ENCODE data around the gene SEMA6D. TPM values are rescaled to one million over a fixed set of nuclear protein-coding genes. Genes with fewer than 3 reads are reported as not detected.

SEMA6D gene
- total and polyA plus RNA-seq, 10 of the 15 experiments (the other 5 are each of a cell fraction or from before 2014, with no cell fraction given), result 0.01 to 0.52 (median 0.09) TPM; not detected in 6

GRCh38 chr15:47688573-47689086 lies 28.7 kb upstream of the SEMA6D start:
- no peak overlapping the region for H3K4me3 ChIP-seq
- ChIA-PET RAD21 (ENCODE audit: unreplicated experiment) (no interaction called here), CTCF (no interaction called here), POLR2A (no interaction called here), SMC1A (ENCODE audit: uncharacterized antibody, unreplicated experiment) (interaction anchor here (1.2 kb wide), 1 partner anchor 16 kb away, joined by 3 read pairs; no protein-coding TSS in a partner anchor)
- 37% methylated on average over 4 of the region's 4 CpGs for WGBS (ENCODE audit: insufficient coverage, insufficient replicate concordance, low lambda C conversion rate, missing lambda C conversion rate)
- TF ChIP-seq, protein P1, sequence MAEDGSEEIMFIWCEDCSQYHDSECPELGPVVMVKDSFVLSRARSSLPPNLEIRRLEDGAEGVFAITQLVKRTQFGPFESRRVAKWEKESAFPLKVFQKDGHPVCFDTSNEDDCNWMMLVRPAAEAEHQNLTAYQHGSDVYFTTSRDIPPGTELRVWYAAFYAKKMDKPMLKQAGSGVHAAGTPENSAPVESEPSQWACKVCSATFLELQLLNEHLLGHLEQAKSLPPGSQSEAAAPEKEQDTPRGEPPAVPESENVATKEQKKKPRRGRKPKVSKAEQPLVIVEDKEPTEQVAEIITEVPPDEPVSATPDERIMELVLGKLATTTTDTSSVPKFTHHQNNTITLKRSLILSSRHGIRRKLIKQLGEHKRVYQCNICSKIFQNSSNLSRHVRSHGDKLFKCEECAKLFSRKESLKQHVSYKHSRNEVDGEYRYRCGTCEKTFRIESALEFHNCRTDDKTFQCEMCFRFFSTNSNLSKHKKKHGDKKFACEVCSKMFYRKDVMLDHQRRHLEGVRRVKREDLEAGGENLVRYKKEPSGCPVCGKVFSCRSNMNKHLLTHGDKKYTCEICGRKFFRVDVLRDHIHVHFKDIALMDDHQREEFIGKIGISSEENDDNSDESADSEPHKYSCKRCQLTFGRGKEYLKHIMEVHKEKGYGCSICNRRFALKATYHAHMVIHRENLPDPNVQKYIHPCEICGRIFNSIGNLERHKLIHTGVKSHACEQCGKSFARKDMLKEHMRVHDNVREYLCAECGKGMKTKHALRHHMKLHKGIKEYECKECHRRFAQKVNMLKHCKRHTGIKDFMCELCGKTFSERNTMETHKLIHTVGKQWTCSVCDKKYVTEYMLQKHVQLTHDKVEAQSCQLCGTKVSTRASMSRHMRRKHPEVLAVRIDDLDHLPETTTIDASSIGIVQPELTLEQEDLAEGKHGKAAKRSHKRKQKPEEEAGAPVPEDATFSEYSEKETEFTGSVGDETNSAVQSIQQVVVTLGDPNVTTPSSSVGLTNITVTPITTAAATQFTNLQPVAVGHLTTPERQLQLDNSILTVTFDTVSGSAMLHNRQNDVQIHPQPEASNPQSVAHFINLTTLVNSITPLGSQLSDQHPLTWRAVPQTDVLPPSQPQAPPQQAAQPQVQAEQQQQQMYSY (CRISPR knock-in tag; IDR thresholded peaks at IDR 0.05), result no peak
- TF ChIP-seq, protein P2, sequence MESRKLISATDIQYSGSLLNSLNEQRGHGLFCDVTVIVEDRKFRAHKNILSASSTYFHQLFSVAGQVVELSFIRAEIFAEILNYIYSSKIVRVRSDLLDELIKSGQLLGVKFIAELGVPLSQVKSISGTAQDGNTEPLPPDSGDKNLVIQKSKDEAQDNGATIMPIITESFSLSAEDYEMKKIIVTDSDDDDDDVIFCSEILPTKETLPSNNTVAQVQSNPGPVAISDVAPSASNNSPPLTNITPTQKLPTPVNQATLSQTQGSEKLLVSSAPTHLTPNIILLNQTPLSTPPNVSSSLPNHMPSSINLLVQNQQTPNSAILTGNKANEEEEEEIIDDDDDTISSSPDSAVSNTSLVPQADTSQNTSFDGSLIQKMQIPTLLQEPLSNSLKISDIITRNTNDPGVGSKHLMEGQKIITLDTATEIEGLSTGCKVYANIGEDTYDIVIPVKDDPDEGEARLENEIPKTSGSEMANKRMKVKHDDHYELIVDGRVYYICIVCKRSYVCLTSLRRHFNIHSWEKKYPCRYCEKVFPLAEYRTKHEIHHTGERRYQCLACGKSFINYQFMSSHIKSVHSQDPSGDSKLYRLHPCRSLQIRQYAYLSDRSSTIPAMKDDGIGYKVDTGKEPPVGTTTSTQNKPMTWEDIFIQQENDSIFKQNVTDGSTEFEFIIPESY (IDR thresholded peaks at IDR 0.05), result no peak
- TF ChIP-seq BMI1 (IDR thresholded peaks at IDR 0.05; ENCODE audit: borderline replicate concordance), result no peak
- no peak for TF ChIP-seq YY1 (IDR thresholded peaks at IDR 0.05; ENCODE audit: low read depth, low read length)
- TF ChIP-seq CHD4 (IDR thresholded peaks at IDR 0.05), result no peak
- TF ChIP-seq CUX1 (IDR thresholded peaks at IDR 0.05; ENCODE audit: insufficient replicate concordance, low read depth, low read length), result no peak
- no peak for TF ChIP-seq ZNF274 (IDR thresholded peaks at IDR 0.05; ENCODE audit: insufficient read depth, insufficient read length)
- TF ChIP-seq, protein P3, sequence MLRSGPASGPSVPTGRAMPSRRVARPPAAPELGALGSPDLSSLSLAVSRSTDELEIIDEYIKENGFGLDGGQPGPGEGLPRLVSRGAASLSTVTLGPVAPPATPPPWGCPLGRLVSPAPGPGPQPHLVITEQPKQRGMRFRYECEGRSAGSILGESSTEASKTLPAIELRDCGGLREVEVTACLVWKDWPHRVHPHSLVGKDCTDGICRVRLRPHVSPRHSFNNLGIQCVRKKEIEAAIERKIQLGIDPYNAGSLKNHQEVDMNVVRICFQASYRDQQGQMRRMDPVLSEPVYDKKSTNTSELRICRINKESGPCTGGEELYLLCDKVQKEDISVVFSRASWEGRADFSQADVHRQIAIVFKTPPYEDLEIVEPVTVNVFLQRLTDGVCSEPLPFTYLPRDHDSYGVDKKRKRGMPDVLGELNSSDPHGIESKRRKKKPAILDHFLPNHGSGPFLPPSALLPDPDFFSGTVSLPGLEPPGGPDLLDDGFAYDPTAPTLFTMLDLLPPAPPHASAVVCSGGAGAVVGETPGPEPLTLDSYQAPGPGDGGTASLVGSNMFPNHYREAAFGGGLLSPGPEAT (IDR thresholded peaks at IDR 0.05; ENCODE audit: low read depth), result no peak
- H2AFZ ChIP-seq (ENCODE audit: control insufficient read depth, low read depth, low read length), result no peak overlapping the region
- FAIRE-seq (no peak), ATAC-seq (no peak), DNase-seq (ENCODE audit: low read depth, low spot score) (no peak)
- H3K4me2 ChIP-seq (ENCODE audit: control insufficient read depth, insufficient read depth), result no peak overlapping the region
- no peaks in the 10 kb centered on the region for H3K4me1 ChIP-seq (ENCODE audit: control insufficient read depth, insufficient read depth, low read length)
- in situ Hi-C loops (cut with MboI) (no loop called here), intact Hi-C loops (cut with micrococcal nuclease; ENCODE audit: unreplicated experiment) (no loop called here)
- H3K79me2 ChIP-seq (ENCODE audit: control insufficient read depth, insufficient read depth, low read length), result no peaks in the 10 kb centered on the region
- BruUV-seq (replicated peaks), result no TSS peak
- H3K9ac ChIP-seq (ENCODE audit: control insufficient read depth, insufficient read depth, low read length), result no peak overlapping the region
- H3K27ac ChIP-seq (ENCODE audit: control insufficient read depth, insufficient read depth), result no peak overlapping the region
- H3K27me3 ChIP-seq (replicated peaks in 1 of 2; ENCODE audit: control insufficient read depth in 2 of 2, insufficient read depth in 2 of 2, low read length in 1 of 2), result no peaks in the 10 kb centered on the region
- H3K36me3 ChIP-seq (ENCODE audit: control insufficient read depth in 2 of 2, insufficient read depth in 2 of 2, low read length in 1 of 2), result no peaks in the 10 kb centered on the region
- H3K9me3 ChIP-seq (replicated peaks; ENCODE audit: control insufficient read depth, insufficient read depth, low read length), result no peaks in the 10 kb centered on the region
- H4K20me1 ChIP-seq (ENCODE audit: control insufficient read depth, insufficient read depth), result no peaks in the 10 kb centered on the region
